ENCODE measurements around the gene SEC14L5. TPM values are rescaled to one million over a fixed set of nuclear protein-coding genes. Genes with fewer than 3 reads are reported as not detected.
"Not testable (repeated sequence)": the region's sequence is repeated elsewhere in the genome, so short reads cannot be mapped to it uniquely, and the experiment has no call there.

The SEC14L5 gene
- total RNA-seq, 1 experiment from 2014 or later, result not detected

DNA sequence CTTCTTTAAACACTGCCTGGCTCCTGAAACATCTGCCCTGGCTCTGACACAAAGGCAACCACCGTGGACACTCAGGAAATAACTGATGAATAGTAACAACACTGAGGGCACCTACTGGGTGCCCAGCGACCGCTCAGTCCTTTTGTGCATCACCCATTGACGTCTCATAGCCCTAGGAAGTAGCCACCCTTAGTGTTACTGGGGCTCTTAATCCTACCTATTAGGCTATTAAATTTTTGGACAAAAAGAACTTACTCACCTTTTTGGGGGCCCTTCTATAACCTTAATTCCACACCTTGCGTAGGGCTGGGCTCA is 32.9 kb upstream of the SEC14L5 start:
- Histone ChIP-seq H3K4me3 (ENCODE audit: low read length) (no peak overlapping the region), H3K79me2 (ENCODE audit: low read length) (no peaks in the 10 kb centered on the region), H3K27ac (ENCODE audit: low read length) (no peak overlapping the region), H3K36me3 (ENCODE audit: insufficient read depth, low read length) (no peaks in the 10 kb centered on the region), H3K9ac (ENCODE audit: low read length) (no peak overlapping the region), H3K27me3 (ENCODE audit: low read length) (no peaks in the 10 kb centered on the region), H3K4me2 (ENCODE audit: low read depth, low read length, poor library complexity, severe bottlenecking) (no peak overlapping the region), H3K9me3 (ENCODE audit: low read length) (peaks cover 6% of the 10 kb centered on the region; the same call in 1 of the 2 replicates), H3K9me2 (replicated peaks; ENCODE audit: insufficient read depth, low read length) (no peaks in the 10 kb centered on the region), H2AFZ (ENCODE audit: low read length) (no peak overlapping the region), H3K4me1 (ENCODE audit: low read length) (no peaks in the 10 kb centered on the region), H4K20me1 (ENCODE audit: insufficient read depth, low read depth, low read length) (no peaks in the 10 kb centered on the region)
- DNase-seq, result no peak

DNA sequence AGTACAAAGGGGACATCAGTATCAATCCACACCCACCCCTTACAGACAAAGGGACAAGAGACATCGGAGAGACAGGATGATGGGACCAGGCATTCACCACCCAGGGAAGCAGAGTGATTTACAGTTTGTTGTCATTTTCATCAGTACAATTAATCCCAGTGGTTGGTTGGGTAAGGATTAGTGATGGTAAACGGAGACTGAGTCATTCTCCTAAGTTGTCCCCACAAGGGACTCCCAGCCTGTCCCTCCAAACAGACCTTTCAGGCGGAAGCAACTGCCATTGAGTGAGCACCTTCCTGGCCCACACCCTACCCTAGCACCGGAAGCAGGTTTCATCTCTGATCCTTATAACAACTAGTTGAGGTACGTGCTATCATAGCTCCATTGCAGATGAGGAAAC is 32.3 kb upstream of the SEC14L5 start:
- no peak overlapping the region for H3K4me2 ChIP-seq (ENCODE audit: low read depth, low read length, poor library complexity, severe bottlenecking)

DNA sequence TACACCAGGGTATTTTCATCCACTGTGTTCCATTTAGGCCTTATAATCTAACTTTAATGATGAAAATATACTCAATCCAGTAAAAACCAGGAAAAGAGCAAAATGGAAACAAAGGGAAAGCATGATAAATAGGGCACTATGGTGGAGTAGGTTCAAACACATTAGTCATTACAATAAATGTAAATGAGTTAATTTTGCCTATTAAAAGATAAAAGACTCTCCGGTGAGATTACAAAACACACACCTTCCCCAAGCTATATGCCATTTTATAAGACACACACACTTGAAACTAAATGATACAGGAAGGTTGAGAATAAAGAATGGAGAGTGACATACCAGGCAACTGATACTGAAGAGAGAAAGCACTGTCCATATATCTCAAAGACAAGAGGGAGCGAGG is 31.2 kb upstream of the SEC14L5 start:
- Histone ChIP-seq H3K9me2 (replicated peaks; ENCODE audit: insufficient read depth, low read length) (no peaks in the 10 kb centered on the region), H3K9ac (ENCODE audit: low read length) (no peak overlapping the region), H3K4me3 (ENCODE audit: low read length) (no peak overlapping the region), H3K4me2 (ENCODE audit: low read depth, low read length, poor library complexity, severe bottlenecking) (no peak overlapping the region), H3K4me1 (ENCODE audit: low read length) (no peaks in the 10 kb centered on the region), H3K27ac (ENCODE audit: low read length) (no peak overlapping the region), H3K27me3 (ENCODE audit: low read length) (no peaks in the 10 kb centered on the region), H3K9me3 (ENCODE audit: low read length) (peaks cover 6% of the 10 kb centered on the region; the same call in 1 of the 2 replicates), H4K20me1 (ENCODE audit: insufficient read depth, low read depth, low read length) (no peaks in the 10 kb centered on the region), H3K79me2 (ENCODE audit: low read length) (no peaks in the 10 kb centered on the region), H2AFZ (ENCODE audit: low read length) (no peak overlapping the region), H3K36me3 (ENCODE audit: insufficient read depth, low read length) (no peaks in the 10 kb centered on the region)
- no peak for DNase-seq

More for the DNA sequence above, 32.3 kb upstream of the SEC14L5 start:
- Histone ChIP-seq H3K27me3 (ENCODE audit: low read length) (no peaks in the 10 kb centered on the region), H3K9ac (ENCODE audit: low read length) (no peak overlapping the region), H3K27ac (ENCODE audit: low read length) (no peak overlapping the region), H3K9me3 (ENCODE audit: low read length) (peaks cover 6% of the 10 kb centered on the region; the same call in 1 of the 2 replicates), H3K4me1 (ENCODE audit: low read length) (no peaks in the 10 kb centered on the region), H2AFZ (ENCODE audit: low read length) (no peak overlapping the region), H3K4me3 (ENCODE audit: low read length) (no peak overlapping the region), H3K36me3 (ENCODE audit: insufficient read depth, low read length) (no peaks in the 10 kb centered on the region), H3K79me2 (ENCODE audit: low read length) (no peaks in the 10 kb centered on the region), H3K9me2 (replicated peaks; ENCODE audit: insufficient read depth, low read length) (no peaks in the 10 kb centered on the region), H4K20me1 (ENCODE audit: insufficient read depth, low read depth, low read length) (no peaks in the 10 kb centered on the region)
- DNase-seq, result no peak

DNA sequence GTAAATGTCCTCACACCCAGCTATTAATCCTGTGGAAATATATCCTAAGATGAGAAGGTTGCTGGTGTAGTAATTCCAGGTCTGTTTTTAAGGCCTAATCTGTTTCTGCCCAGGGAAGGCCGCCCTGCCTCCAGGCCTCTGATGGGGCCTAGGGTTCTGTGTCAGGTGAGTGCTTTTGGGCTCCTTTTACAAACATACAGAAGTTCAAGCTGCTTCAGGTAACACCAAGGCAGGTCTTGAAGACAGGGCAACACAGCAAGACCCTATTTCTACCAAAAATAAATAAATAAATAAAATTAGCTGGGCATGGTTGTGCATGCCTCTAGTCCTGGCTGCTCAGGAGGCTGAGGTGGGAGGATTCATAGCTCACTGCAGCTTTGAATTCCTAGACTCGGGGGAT is 30.5 kb upstream of the SEC14L5 start:
- Histone ChIP-seq H3K79me2 (ENCODE audit: low read length) (no peaks in the 10 kb centered on the region), H3K27ac (ENCODE audit: low read length) (no peak overlapping the region), H3K4me2 (ENCODE audit: low read depth, low read length, poor library complexity, severe bottlenecking) (no peak overlapping the region), H3K4me3 (ENCODE audit: low read length) (no peak overlapping the region), H3K36me3 (ENCODE audit: insufficient read depth, low read length) (no peaks in the 10 kb centered on the region), H4K20me1 (ENCODE audit: insufficient read depth, low read depth, low read length) (no peaks in the 10 kb centered on the region), H3K9ac (ENCODE audit: low read length) (no peak overlapping the region), H3K9me2 (replicated peaks; ENCODE audit: insufficient read depth, low read length) (no peaks in the 10 kb centered on the region), H3K27me3 (ENCODE audit: low read length) (no peaks in the 10 kb centered on the region), H2AFZ (ENCODE audit: low read length) (no peak overlapping the region), H3K9me3 (ENCODE audit: low read length) (peaks cover 6% of the 10 kb centered on the region; the same call in 1 of the 2 replicates), H3K4me1 (ENCODE audit: low read length) (no peaks in the 10 kb centered on the region)
- no peak for DNase-seq

DNA sequence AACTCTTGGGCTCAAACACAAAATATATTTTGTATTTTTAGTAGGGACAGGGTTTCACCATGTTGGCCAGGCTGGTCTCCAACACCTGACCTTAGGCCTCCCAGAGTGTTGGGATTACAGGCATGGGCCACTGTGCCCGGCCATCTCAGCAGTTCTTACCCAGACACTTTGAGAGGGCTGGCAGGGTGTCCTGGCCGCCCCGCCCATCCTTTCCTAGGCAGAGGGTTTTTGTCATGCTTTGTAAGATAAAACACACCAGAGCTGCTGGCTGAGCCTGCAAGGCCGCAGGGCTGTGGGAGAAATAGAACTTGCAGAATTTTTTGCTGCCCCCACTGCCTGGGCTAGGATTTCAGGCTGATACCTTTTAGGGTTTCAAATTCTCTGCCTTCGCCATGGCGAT is 29.9 kb upstream of the SEC14L5 start:
- no peak for DNase-seq
- Histone ChIP-seq H3K27ac (ENCODE audit: low read length) (no peak overlapping the region), H3K9ac (ENCODE audit: low read length) (no peak overlapping the region), H3K4me3 (ENCODE audit: low read length) (no peak overlapping the region), H3K9me2 (replicated peaks; ENCODE audit: insufficient read depth, low read length) (no peaks in the 10 kb centered on the region), H3K27me3 (ENCODE audit: low read length) (no peaks in the 10 kb centered on the region), H3K4me1 (ENCODE audit: low read length) (no peaks in the 10 kb centered on the region), H3K79me2 (ENCODE audit: low read length) (no peaks in the 10 kb centered on the region), H3K4me2 (ENCODE audit: low read depth, low read length, poor library complexity, severe bottlenecking) (no peak overlapping the region), H3K9me3 (ENCODE audit: low read length) (peaks cover 6% of the 10 kb centered on the region; the same call in 1 of the 2 replicates), H4K20me1 (ENCODE audit: insufficient read depth, low read depth, low read length) (no peaks in the 10 kb centered on the region), H3K36me3 (ENCODE audit: insufficient read depth, low read length) (no peaks in the 10 kb centered on the region), H2AFZ (ENCODE audit: low read length) (no peak overlapping the region)

DNA sequence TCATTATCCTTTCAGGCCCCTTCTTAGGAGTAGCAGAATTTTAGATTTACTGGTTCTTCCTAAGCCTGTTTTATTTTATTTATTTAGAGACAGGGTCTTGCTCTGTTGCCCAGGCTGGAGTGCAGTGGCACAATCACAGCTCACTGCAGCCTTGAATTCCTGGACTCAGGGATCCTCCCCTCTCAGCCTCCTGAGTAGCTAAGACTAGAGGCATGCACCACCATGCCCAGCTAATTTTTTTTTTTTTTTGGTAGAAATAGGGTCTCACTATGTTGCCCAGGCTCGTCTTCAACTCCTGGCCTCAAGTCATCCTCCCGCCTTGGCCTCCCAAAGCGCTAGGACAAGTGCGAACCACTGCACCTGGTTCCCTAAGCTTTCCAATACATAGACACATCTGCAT is 28.5 kb upstream of the SEC14L5 start:
- not testable (repeated sequence) for H2AFZ ChIP-seq (ENCODE audit: low read length); H3K9me3 ChIP-seq (ENCODE audit: low read length); H3K4me3 ChIP-seq (ENCODE audit: low read length)

DNA sequence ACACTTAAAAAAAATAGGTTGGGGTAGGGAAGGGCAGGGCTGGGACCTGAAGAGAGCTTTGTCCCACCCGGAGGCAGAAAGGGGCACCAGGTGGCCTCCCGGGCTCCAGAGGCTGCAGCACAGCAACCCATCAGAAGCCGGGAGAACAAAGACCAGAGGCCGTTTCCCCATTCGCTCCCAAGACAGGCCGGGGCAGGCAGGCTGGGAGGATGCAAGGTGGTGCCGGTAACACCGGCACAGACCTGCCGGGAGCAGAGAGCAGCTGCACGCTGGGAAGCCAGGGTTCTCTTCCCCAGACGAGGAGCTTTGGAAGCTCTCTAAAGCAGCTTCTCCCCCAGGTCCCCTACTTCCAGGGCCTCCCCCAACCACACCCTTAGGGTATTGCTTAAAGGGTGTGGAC is 26.7 kb upstream of the SEC14L5 start:
- H3K4me3 ChIP-seq (ENCODE audit: low read length), result no peak overlapping the region
- H3K9me3 ChIP-seq (ENCODE audit: low read length), result peaks cover 6% of the 10 kb centered on the region; the same call in 1 of the 2 replicates
- H3K27ac ChIP-seq (ENCODE audit: low read length), result no peak overlapping the region
- H3K9me2 ChIP-seq (replicated peaks; ENCODE audit: insufficient read depth, low read length), result no peaks in the 10 kb centered on the region
- no peaks in the 10 kb centered on the region for H3K79me2 ChIP-seq (ENCODE audit: low read length)
- no peaks in the 10 kb centered on the region for H3K4me1 ChIP-seq (ENCODE audit: low read length)
- H3K9ac ChIP-seq (ENCODE audit: low read length), result no peak overlapping the region
- H3K27me3 ChIP-seq (ENCODE audit: low read length), result no peaks in the 10 kb centered on the region
- no peak overlapping the region for H3K4me2 ChIP-seq (ENCODE audit: low read depth, low read length, poor library complexity, severe bottlenecking)
- no peaks in the 10 kb centered on the region for H4K20me1 ChIP-seq (ENCODE audit: insufficient read depth, low read depth, low read length)
- no peak for DNase-seq
- no peak overlapping the region for H2AFZ ChIP-seq (ENCODE audit: low read length)
- no peaks in the 10 kb centered on the region for H3K36me3 ChIP-seq (ENCODE audit: insufficient read depth, low read length)

More for the DNA sequence above, 28.5 kb upstream of the SEC14L5 start:
- H3K9me2 ChIP-seq (replicated peaks; ENCODE audit: insufficient read depth, low read length); H3K27me3 ChIP-seq (ENCODE audit: low read length); H3K79me2 ChIP-seq (ENCODE audit: low read length); DNase-seq; H3K27ac ChIP-seq (ENCODE audit: low read length); H3K4me1 ChIP-seq (ENCODE audit: low read length); H3K9ac ChIP-seq (ENCODE audit: low read length); H4K20me1 ChIP-seq (ENCODE audit: insufficient read depth, low read depth, low read length); H3K36me3 ChIP-seq (ENCODE audit: insufficient read depth, low read length); H3K4me2 ChIP-seq (ENCODE audit: low read depth, low read length, poor library complexity, severe bottlenecking): not testable (repeated sequence)

DNA sequence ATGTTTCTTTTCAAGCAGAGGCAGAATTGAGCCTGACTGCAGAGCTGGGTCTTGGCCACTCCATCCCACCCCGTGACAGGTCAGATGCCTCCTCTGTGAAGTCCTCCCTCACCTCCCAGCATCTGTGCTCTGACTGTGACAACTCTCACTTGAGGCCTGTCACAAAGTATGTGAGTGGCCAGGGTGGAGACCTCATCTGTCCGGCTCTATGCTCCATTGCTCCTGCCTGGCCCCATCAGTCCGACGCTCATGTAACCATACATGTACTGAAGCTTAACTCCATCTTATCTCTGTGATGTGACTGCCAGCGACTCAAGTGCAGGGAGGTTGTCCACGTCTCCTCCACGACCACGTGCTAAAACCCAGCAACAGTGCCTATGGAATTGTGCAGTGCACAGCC is 24.7 kb upstream of the SEC14L5 start:
- no peak overlapping the region for H3K4me3 ChIP-seq (ENCODE audit: low read length)
- no peaks in the 10 kb centered on the region for H4K20me1 ChIP-seq (ENCODE audit: insufficient read depth, low read depth, low read length)
- no peaks in the 10 kb centered on the region for H3K27me3 ChIP-seq (ENCODE audit: low read length)
- H3K79me2 ChIP-seq (ENCODE audit: low read length), result no peaks in the 10 kb centered on the region
- H3K4me2 ChIP-seq (ENCODE audit: low read depth, low read length, poor library complexity, severe bottlenecking), result no peak overlapping the region
- H3K36me3 ChIP-seq (ENCODE audit: insufficient read depth, low read length), result no peaks in the 10 kb centered on the region
- H3K4me1 ChIP-seq (ENCODE audit: low read length), result no peaks in the 10 kb centered on the region
- H2AFZ ChIP-seq (ENCODE audit: low read length), result no peak overlapping the region
- no peaks in the 10 kb centered on the region for H3K9me2 ChIP-seq (replicated peaks; ENCODE audit: insufficient read depth, low read length)
- no peak overlapping the region for H3K9ac ChIP-seq (ENCODE audit: low read length)
- no peak overlapping the region for H3K27ac ChIP-seq (ENCODE audit: low read length)
- H3K9me3 ChIP-seq (ENCODE audit: low read length), result no peaks in the 10 kb centered on the region
- no peak for DNase-seq

DNA sequence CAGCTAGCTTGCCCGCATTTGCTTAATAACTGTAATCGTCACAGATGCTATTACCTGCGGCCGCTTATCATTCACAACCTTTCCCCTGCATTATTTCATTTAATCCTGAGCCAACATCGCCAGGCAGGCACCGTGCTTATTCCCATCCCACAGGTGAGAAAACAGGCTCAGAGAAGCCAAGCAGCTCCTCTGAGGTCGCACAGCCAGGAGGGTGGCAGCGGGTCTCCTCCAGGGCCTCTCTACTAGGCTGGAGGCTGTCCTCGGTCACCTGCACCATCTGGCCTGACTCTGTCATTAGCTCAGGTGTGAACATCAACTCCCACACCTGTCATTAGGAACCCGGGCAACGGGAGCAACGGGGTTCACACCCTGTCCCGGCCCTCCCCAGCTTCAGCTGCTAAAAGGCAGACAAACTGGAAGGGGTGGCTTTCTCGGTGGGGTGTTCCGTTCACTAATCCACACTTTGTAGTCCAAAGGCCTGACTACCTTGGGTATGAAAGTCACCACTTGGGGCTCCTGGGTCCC is 24.2 kb upstream of the SEC14L5 start:
- Histone ChIP-seq H3K79me2 (ENCODE audit: low read length) (no peaks in the 10 kb centered on the region), H3K9me2 (replicated peaks; ENCODE audit: insufficient read depth, low read length) (no peaks in the 10 kb centered on the region), H3K4me1 (ENCODE audit: low read length) (no peaks in the 10 kb centered on the region), H3K4me3 (ENCODE audit: low read length) (no peak overlapping the region), H3K36me3 (ENCODE audit: insufficient read depth, low read length) (no peaks in the 10 kb centered on the region), H3K27me3 (ENCODE audit: low read length) (no peaks in the 10 kb centered on the region), H3K4me2 (ENCODE audit: low read depth, low read length, poor library complexity, severe bottlenecking) (no peak overlapping the region), H3K9me3 (ENCODE audit: low read length) (no peaks in the 10 kb centered on the region), H3K27ac (ENCODE audit: low read length) (no peak overlapping the region), H2AFZ (ENCODE audit: low read length) (no peak overlapping the region), H4K20me1 (ENCODE audit: insufficient read depth, low read depth, low read length) (no peaks in the 10 kb centered on the region), H3K9ac (ENCODE audit: low read length) (no peak overlapping the region)
- DNase-seq, result no peak

Measured in Karpas-422 (cell line).